Measurements from ENCODE around the gene PLXDC1. TPM values are rescaled to one million over a fixed set of nuclear protein-coding genes. Genes with fewer than 3 reads are reported as not detected.

The PLXDC1 gene
- total RNA-seq, 1 donor from 2014 or later = under 0.01 TPM

DNA sequence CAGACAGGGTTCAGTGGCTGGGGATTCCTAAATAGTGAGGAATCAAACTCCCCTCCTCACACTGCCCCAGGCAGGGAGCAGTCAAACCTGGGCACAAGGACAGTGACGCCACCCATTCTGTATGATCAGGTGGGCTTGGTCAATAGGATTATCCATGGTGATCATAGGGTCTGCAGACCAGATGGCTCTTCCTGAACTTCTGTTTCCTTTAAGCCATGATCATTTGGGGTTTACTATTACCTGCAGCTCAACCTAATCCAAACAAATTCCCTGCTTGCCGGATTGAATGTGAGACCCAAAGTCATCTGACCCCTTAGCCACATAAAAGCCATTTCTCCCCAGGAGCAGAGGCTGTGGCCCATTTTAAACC is 54.3 kb downstream of the PLXDC1 start:
- no peak overlapping the region for H3K4me3 ChIP-seq (ENCODE audit: low read depth, low read length)
- no peaks in the 10 kb centered on the region for H3K36me3 ChIP-seq (ENCODE audit: control insufficient read depth, insufficient read depth, low read length)
- no peak for TF ChIP-seq CTCF (IDR thresholded peaks at IDR 0.05; ENCODE audit: insufficient read depth, low read length, severe bottlenecking)
- FAIRE-seq = no peak
- DNase-seq (ENCODE audit: low read depth) = no peak
- H3K27me3 ChIP-seq (ENCODE audit: control insufficient read depth, insufficient read depth, low read length) = peaks cover 16% of the 10 kb centered on the region

GRCh38 chr17:39096508-39097149 is 54.8 kb downstream of the PLXDC1 start:
- no peak for FAIRE-seq
- no peak for DNase-seq (ENCODE audit: low read depth)
- H3K36me3 ChIP-seq (ENCODE audit: control insufficient read depth, insufficient read depth, low read length) = no peaks in the 10 kb centered on the region

GRCh38 chr17:39095309-39095686 is 56.1 kb downstream of the PLXDC1 start:
- Histone ChIP-seq H3K36me3 (ENCODE audit: control insufficient read depth, insufficient read depth, low read length) (no peaks in the 10 kb centered on the region), H3K27me3 (ENCODE audit: control insufficient read depth, insufficient read depth, low read length) (peaks cover 16% of the 10 kb centered on the region), H3K4me3 (ENCODE audit: low read depth, low read length) (no peak overlapping the region)
- no peak for TF ChIP-seq CTCF (IDR thresholded peaks at IDR 0.05; ENCODE audit: insufficient read depth, low read length, severe bottlenecking)
- FAIRE-seq (no peak), DNase-seq (ENCODE audit: low read depth) (no peak)

More at GRCh38 chr17:39096508-39097149, 54.8 kb downstream of the PLXDC1 start:
- H3K4me3 ChIP-seq (ENCODE audit: low read depth, low read length) = no peak overlapping the region
- H3K27me3 ChIP-seq (ENCODE audit: control insufficient read depth, insufficient read depth, low read length) = peaks cover 16% of the 10 kb centered on the region
- no peak for TF ChIP-seq CTCF (IDR thresholded peaks at IDR 0.05; ENCODE audit: insufficient read depth, low read length, severe bottlenecking)

GRCh38 chr17:39094607-39095308 is 56.7 kb downstream of the PLXDC1 start:
- no peak for DNase-seq (ENCODE audit: low read depth)
- no peak for TF ChIP-seq CTCF (IDR thresholded peaks at IDR 0.05; ENCODE audit: insufficient read depth, low read length, severe bottlenecking)
- H3K36me3 ChIP-seq (ENCODE audit: control insufficient read depth, insufficient read depth, low read length) = no peaks in the 10 kb centered on the region
- no peak overlapping the region for H3K4me3 ChIP-seq (ENCODE audit: low read depth, low read length)
- H3K27me3 ChIP-seq (ENCODE audit: control insufficient read depth, insufficient read depth, low read length) = peaks cover 16% of the 10 kb centered on the region
- no peak for FAIRE-seq

- H3K27me3 ChIP-seq (ENCODE audit: control insufficient read depth, insufficient read depth, low read length) = peaks cover 11% of the 10 kb centered on the region
- no peak for FAIRE-seq
- no peaks in the 10 kb centered on the region for H3K36me3 ChIP-seq (ENCODE audit: control insufficient read depth, insufficient read depth, low read length)
- DNase-seq (ENCODE audit: low read depth) = no peak
- no peak for TF ChIP-seq CTCF (IDR thresholded peaks at IDR 0.05; ENCODE audit: insufficient read depth, low read length, severe bottlenecking)
- H3K4me3 ChIP-seq (ENCODE audit: low read depth, low read length) = no peak overlapping the region
Measured at GRCh38 chr17:39092692-39093230, 58.7 kb downstream of the PLXDC1 start.

All from bronchial epithelial cell (primary cell).